Panc1 (cell line): Measurements from ENCODE around the gene DAPK1.

Source experiments
- CTCF ChIP-seq: fragments of 450-650 bp; IDR thresholded peaks from 2 replicates; pipeline ENCODE4 v1.5.1; 2017; ENCODE audit warnings: mild to moderate bottlenecking
- REST ChIP-seq, 2 experiments: IDR thresholded peaks; 2 replicates each; pipeline ENCODE4 v1.6.1; 2011 to 2012; ENCODE audit warnings: low read depth in 2 of 2, control low read depth in 1 of 2, low read length in 1 of 2, mild to moderate bottlenecking in 1 of 2, moderate library complexity in 1 of 2; ENCODE audit not compliant: insufficient read depth in 1 of 2
- TCF7L2 ChIP-seq: IDR thresholded peaks from 2 replicates; pipeline ENCODE4 v1.6.1; 2011; ENCODE audit warnings: mild to moderate bottlenecking, low read depth, low read length, inconsistent platforms

- TF ChIP-seq CTCF (no peak), REST (IDR thresholded peaks at IDR 0.05; ENCODE audit: insufficient read depth in 1 of 2, low read depth in 2 of 2, low read length in 1 of 2) (no peak), TCF7L2 (no peak)
Observed at GRCh38 chr9:87664153-87665060, 166.7 kb downstream of the DAPK1 start.
